Right lobe of liver (tissue), 4 donors: Measurements from ENCODE around the gene CACNA1C.

Experiments
- POLR2A ChIP-seq: fragments of 450-650 bp; IDR thresholded peaks from one replicate; pipeline ENCODE4 v1.6.1; 2017; ENCODE audit warnings: antibody characterized with exemption, mild to moderate bottlenecking
- TF ChIP-seq, protein P1 (sequence below), 4 donors: fragments of 200-600 bp in 3 of 4; fragments of 450-650 bp in 1 of 4; IDR thresholded peaks; one replicate each; pipeline versions ENCODE4 v1.5.1 to v1.8.0; 2016 to 2022; ENCODE audit warnings: antibody characterized with exemption in 4 of 4, mild to moderate bottlenecking in 2 of 4
- donor health status: DM: no; HTN: no; CAD: no.
- donor health status: DM: no; HTN: no; CAD: no.
- donor health status: DM: no; HTN: yes; CAD: no.

DNA sequence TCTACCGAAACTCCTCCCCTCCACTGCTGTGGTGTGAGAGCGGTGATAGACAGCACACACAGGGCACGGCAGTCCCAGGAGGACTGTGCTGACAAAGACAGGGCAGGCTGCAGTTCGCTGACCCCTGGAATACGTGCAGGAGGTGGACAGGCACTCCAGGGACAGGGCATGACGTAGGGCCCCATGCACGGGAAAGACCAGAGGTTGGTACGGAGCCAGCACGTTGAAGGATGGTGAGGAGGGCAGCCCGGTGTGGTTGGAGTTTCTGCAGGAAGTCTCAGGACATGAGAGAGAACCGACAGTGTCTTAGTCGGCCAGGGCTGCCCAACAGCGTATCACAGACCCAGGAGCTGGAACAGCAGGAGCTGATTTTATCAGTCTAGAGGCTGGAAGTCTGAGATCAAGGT, 487.8 kb downstream of the CACNA1C start:
- TF ChIP-seq, protein P1, sequence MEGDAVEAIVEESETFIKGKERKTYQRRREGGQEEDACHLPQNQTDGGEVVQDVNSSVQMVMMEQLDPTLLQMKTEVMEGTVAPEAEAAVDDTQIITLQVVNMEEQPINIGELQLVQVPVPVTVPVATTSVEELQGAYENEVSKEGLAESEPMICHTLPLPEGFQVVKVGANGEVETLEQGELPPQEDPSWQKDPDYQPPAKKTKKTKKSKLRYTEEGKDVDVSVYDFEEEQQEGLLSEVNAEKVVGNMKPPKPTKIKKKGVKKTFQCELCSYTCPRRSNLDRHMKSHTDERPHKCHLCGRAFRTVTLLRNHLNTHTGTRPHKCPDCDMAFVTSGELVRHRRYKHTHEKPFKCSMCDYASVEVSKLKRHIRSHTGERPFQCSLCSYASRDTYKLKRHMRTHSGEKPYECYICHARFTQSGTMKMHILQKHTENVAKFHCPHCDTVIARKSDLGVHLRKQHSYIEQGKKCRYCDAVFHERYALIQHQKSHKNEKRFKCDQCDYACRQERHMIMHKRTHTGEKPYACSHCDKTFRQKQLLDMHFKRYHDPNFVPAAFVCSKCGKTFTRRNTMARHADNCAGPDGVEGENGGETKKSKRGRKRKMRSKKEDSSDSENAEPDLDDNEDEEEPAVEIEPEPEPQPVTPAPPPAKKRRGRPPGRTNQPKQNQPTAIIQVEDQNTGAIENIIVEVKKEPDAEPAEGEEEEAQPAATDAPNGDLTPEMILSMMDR (IDR thresholded peaks at IDR 0.05), result no peak
- TF ChIP-seq POLR2A, result no peak
